Neutrophil (primary cell): Measurements from ENCODE around the gene ITGB4.

ENCODE experiments used
- H3K27ac ChIP-seq: fragments of 200-600 bp; sonication (generic); 2 replicates; pipeline ENCODE4 v1.5.1; 2016; ENCODE audit warnings: mild to moderate bottlenecking, moderate library complexity
- H3K27me3 ChIP-seq: fragments of 200-600 bp; sonication (generic); 2 replicates; pipeline ENCODE4 v1.6.0; 2016; ENCODE audit warnings: mild to moderate bottlenecking
- H3K36me3 ChIP-seq: fragments of 200-600 bp; sonication (generic); 2 replicates; pipeline ENCODE4 v1.5.1; 2017
- H3K4me1 ChIP-seq, 2 experiments: fragments of 200-600 bp in 1 of 2; sonication (generic) in 1 of 2; 1 replicate in 1 of 2; 2 replicates in 1 of 2; pipeline versions ENCODE4 v1.5.1 to v1.6.1; 2013 to 2016; ENCODE audit warnings: low read depth in 1 of 2, low read length in 1 of 2, mild to moderate bottlenecking in 1 of 2, moderate library complexity in 1 of 2; ENCODE audit not compliant: control insufficient read depth in 1 of 2, insufficient read depth in 1 of 2
- H3K4me3 ChIP-seq, 2 experiments: fragments of 200-600 bp in 1 of 2; sonication (generic) in 1 of 2; 1 replicate in 1 of 2; 2 replicates in 1 of 2; pipeline ENCODE4 v1.5.1; 2013 to 2016; ENCODE audit warnings: low read depth in 1 of 2, low read length in 1 of 2, mild to moderate bottlenecking in 1 of 2, moderate library complexity in 1 of 2
- H3K9me3 ChIP-seq: fragments of 200-600 bp; sonication (generic); 2 replicates; pipeline ENCODE4 v1.5.1; 2016
- CTCF ChIP-seq: fragments of 200-600 bp; sonication (generic); IDR thresholded peaks from 2 replicates; pipeline ENCODE4 v1.5.1; 2016; ENCODE audit warnings: antibody characterized with exemption

The ITGB4 gene

GRCh38 chr17:75693500-75694481 is 27.5 kb upstream of the ITGB4 start:
- H3K9me3 ChIP-seq: no peaks in the 10 kb centered on the region
- peaks cover 61% of the 10 kb centered on the region for H3K36me3 ChIP-seq
- no peak for TF ChIP-seq CTCF
- no peaks in the 10 kb centered on the region for H3K27me3 ChIP-seq
- no peak overlapping the region for H3K27ac ChIP-seq
- peaks cover 14 to 15% of the 10 kb centered on the region in 2 experiments for H3K4me1 ChIP-seq
- H3K4me3 ChIP-seq: no peak overlapping the region

GRCh38 chr17:75694536-75694935 is 26.7 kb upstream of the ITGB4 start:
- H3K9me3 ChIP-seq: no peaks in the 10 kb centered on the region
- H3K27ac ChIP-seq: no peak overlapping the region
- H3K27me3 ChIP-seq: no peaks in the 10 kb centered on the region
- H3K4me3 ChIP-seq: no peak overlapping the region
- H3K4me1 ChIP-seq: peaks cover 7% of the 10 kb centered on the region in 2 experiments
- TF ChIP-seq CTCF: no peak
- peaks cover 67% of the 10 kb centered on the region for H3K36me3 ChIP-seq

- TF ChIP-seq CTCF: no peak
- Histone ChIP-seq H3K36me3 (peaks cover 74% of the 10 kb centered on the region), H3K4me1 (no peaks in the 10 kb centered on the region), H3K27ac (no peak overlapping the region), H3K4me3 (no peak overlapping the region), H3K9me3 (no peaks in the 10 kb centered on the region), H3K27me3 (no peaks in the 10 kb centered on the region)
These were observed 26.0 kb upstream of the ITGB4 start for GRCh38 chr17:75695141-75695829.

GRCh38 chr17:75695830-75696271 is 25.4 kb upstream of the ITGB4 start:
- no peak for TF ChIP-seq CTCF
- no peaks in the 10 kb centered on the region for H3K27me3 ChIP-seq
- H3K4me3 ChIP-seq: no peak overlapping the region
- peaks cover 80% of the 10 kb centered on the region for H3K36me3 ChIP-seq
- no peak overlapping the region for H3K27ac ChIP-seq
- no peaks in the 10 kb centered on the region for H3K9me3 ChIP-seq
- H3K4me1 ChIP-seq: no peaks in the 10 kb centered on the region

DNA sequence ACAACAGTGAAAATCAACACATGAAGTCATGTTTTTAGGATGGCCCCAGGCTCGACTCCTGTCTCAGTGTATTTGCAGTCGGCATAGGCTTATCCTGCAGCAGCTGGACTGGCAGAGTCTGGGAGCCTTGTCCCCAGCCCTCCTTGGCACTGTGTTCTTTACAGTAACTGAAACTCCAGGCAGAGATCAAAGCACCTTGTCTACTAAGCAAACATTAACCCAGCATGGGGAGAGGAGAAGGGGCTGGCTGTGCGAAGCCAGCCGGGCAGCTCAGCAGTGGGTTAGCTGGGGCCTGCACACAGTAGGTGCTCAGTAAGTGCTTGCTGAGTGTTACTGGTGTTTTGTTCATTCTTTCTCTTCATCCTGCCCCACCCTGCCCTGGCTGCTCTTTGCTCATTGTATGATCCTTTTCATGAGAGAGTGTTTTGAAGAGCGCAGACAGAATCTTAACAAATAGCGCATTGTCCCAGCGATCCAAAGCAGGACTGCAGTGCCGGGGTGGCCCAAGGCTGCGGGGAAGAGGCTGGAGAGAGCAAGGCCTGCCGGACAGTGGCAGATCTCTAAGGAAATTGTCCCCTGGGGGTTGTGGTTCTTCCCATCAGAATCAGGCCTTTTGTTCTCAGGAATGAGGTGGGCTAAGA is 23.5 kb upstream of the ITGB4 start:
- Histone ChIP-seq H3K27me3 (no peaks in the 10 kb centered on the region), H3K9me3 (no peaks in the 10 kb centered on the region), H3K4me3 (no peak overlapping the region), H3K27ac (no peak overlapping the region), H3K36me3 (peaks cover 90% of the 10 kb centered on the region), H3K4me1 (no peaks in the 10 kb centered on the region)
- no peak for TF ChIP-seq CTCF
